GM12878 (cell line): ENCODE measurements around the gene RTN4R.

Source experiments
- CREB1 ChIP-seq: IDR thresholded peaks from 2 replicates; pipeline ENCODE4 v1.6.1; 2012; ENCODE audit warnings: low read depth, mild to moderate bottlenecking, inconsistent platforms
- CREM ChIP-seq: IDR thresholded peaks from 2 replicates; pipeline ENCODE4 v1.6.1; 2014; ENCODE audit warnings: antibody characterized with exemption, low read depth
- EED ChIP-seq: sonication (generic); IDR thresholded peaks from 2 replicates; pipeline ENCODE4 v1.6.1; 2016; ENCODE audit warnings: antibody characterized with exemption, low read depth
- SP1 ChIP-seq: IDR thresholded peaks from one replicate; pipeline ENCODE4 v1.6.1; 2011; ENCODE audit warnings: low read depth, low read length
- STAT3 ChIP-seq: IDR thresholded peaks from 2 replicates; pipeline ENCODE4 v1.6.1; 2011; ENCODE audit warnings: low read depth, low read length, improper control_type of control experiment
- TAF1 ChIP-seq: IDR thresholded peaks from 2 replicates; pipeline ENCODE4 v1.6.1; 2011; ENCODE audit warnings: mild to moderate bottlenecking, low read depth, low read length, borderline replicate concordance
- TF ChIP-seq, protein P1 (sequence below), 3 experiments: IDR thresholded peaks in 2 of 3; conservative IDR thresholded peaks in 1 of 3; 2 replicates each; pipeline ENCODE4 v1.5.1; 2011; ENCODE audit warnings: low read depth in 3 of 3, low read length in 3 of 3, mild to moderate bottlenecking in 3 of 3, control low read depth in 2 of 3, moderate library complexity in 2 of 3, inconsistent platforms in 1 of 3, mixed read lengths in 1 of 3; ENCODE audit not compliant: control insufficient read depth in 2 of 3, insufficient read depth in 1 of 3; ENCODE audit errors: extremely low read depth in 1 of 3
- TF ChIP-seq, protein P2 (sequence below): IDR thresholded peaks from 2 replicates; pipeline ENCODE4 v1.6.1; 2011; ENCODE audit warnings: mild to moderate bottlenecking, low read depth, low read length, moderate library complexity; ENCODE audit not compliant: insufficient replicate concordance
- TF ChIP-seq, protein P3 (sequence below): fragments of 450-650 bp; formaldehyde crosslinking; IDR thresholded peaks from 2 replicates; pipeline ENCODE4 v1.4.0; 2020; ENCODE audit warnings: mild to moderate bottlenecking, moderate library complexity

DNA sequence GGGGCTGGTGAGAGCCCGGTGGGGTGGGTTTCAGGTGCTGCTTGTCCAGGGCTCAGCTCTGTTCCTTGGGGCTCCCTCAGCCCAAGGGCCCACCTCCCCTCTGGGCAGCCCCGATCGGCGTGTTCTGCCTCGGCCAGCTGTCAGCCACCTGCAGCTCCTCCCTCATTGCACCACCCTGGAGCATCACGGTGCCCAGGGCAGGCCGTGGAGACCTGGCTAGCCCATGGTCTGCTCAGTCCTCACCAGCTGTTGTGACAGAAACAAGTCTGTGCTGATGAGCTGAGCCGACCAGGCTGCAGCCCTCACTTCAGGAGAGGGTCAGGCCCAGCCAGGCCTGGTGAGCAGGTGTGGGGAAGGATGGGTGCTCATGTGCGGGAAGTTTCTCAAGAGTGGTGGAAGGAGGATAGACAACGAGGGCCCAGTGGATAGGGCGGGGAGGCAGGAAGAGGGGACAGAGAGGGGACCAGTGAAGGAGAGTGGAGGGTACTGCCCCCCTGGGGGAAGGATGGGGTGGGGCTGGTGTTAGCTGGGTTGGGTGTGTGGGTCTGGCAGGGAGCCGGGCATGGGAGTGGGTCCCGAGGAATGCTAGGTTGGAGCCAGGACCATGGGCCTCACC, 16.5 kb upstream of the RTN4R start:
- TF ChIP-seq, protein P1, sequence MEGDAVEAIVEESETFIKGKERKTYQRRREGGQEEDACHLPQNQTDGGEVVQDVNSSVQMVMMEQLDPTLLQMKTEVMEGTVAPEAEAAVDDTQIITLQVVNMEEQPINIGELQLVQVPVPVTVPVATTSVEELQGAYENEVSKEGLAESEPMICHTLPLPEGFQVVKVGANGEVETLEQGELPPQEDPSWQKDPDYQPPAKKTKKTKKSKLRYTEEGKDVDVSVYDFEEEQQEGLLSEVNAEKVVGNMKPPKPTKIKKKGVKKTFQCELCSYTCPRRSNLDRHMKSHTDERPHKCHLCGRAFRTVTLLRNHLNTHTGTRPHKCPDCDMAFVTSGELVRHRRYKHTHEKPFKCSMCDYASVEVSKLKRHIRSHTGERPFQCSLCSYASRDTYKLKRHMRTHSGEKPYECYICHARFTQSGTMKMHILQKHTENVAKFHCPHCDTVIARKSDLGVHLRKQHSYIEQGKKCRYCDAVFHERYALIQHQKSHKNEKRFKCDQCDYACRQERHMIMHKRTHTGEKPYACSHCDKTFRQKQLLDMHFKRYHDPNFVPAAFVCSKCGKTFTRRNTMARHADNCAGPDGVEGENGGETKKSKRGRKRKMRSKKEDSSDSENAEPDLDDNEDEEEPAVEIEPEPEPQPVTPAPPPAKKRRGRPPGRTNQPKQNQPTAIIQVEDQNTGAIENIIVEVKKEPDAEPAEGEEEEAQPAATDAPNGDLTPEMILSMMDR (IDR thresholded peaks at IDR 0.05 in 2 of 3, conservative IDR thresholded peaks at IDR 0.05 in 1 of 3; ENCODE audit: control insufficient read depth in 2 of 3, extremely low read depth in 1 of 3, insufficient read depth in 1 of 3, low read depth in 3 of 3, low read length in 3 of 3) = no peak
- TF ChIP-seq SP1 (no peak), EED (no peak), STAT3 (no peak), TAF1 (no peak), CREB1 (no peak), CREM (no peak)
- TF ChIP-seq, protein P2, sequence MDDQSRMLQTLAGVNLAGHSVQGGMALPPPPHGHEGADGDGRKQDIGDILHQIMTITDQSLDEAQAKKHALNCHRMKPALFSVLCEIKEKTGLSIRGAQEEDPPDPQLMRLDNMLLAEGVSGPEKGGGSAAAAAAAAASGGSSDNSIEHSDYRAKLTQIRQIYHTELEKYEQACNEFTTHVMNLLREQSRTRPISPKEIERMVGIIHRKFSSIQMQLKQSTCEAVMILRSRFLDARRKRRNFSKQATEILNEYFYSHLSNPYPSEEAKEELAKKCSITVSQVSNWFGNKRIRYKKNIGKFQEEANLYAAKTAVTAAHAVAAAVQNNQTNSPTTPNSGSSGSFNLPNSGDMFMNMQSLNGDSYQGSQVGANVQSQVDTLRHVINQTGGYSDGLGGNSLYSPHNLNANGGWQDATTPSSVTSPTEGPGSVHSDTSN = no peak
- TF ChIP-seq, protein P3, sequence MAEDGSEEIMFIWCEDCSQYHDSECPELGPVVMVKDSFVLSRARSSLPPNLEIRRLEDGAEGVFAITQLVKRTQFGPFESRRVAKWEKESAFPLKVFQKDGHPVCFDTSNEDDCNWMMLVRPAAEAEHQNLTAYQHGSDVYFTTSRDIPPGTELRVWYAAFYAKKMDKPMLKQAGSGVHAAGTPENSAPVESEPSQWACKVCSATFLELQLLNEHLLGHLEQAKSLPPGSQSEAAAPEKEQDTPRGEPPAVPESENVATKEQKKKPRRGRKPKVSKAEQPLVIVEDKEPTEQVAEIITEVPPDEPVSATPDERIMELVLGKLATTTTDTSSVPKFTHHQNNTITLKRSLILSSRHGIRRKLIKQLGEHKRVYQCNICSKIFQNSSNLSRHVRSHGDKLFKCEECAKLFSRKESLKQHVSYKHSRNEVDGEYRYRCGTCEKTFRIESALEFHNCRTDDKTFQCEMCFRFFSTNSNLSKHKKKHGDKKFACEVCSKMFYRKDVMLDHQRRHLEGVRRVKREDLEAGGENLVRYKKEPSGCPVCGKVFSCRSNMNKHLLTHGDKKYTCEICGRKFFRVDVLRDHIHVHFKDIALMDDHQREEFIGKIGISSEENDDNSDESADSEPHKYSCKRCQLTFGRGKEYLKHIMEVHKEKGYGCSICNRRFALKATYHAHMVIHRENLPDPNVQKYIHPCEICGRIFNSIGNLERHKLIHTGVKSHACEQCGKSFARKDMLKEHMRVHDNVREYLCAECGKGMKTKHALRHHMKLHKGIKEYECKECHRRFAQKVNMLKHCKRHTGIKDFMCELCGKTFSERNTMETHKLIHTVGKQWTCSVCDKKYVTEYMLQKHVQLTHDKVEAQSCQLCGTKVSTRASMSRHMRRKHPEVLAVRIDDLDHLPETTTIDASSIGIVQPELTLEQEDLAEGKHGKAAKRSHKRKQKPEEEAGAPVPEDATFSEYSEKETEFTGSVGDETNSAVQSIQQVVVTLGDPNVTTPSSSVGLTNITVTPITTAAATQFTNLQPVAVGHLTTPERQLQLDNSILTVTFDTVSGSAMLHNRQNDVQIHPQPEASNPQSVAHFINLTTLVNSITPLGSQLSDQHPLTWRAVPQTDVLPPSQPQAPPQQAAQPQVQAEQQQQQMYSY (CRISPR knock-in tag) = no peak
